IMR-90 (cell line): ENCODE data around the gene MIS18A.

ENCODE experiments used
- POLR2A ChIP-seq: IDR thresholded peaks from 2 replicates; pipeline ENCODE4 v1.6.1; 2012; ENCODE audit warnings: mild to moderate bottlenecking, low read depth, low read length
- TF ChIP-seq, protein P1 (sequence below): conservative IDR thresholded peaks from 2 replicates; pipeline ENCODE4 v1.5.1; 2012; ENCODE audit warnings: mild to moderate bottlenecking, low read depth, low read length, improper control_type of control experiment

DNA sequence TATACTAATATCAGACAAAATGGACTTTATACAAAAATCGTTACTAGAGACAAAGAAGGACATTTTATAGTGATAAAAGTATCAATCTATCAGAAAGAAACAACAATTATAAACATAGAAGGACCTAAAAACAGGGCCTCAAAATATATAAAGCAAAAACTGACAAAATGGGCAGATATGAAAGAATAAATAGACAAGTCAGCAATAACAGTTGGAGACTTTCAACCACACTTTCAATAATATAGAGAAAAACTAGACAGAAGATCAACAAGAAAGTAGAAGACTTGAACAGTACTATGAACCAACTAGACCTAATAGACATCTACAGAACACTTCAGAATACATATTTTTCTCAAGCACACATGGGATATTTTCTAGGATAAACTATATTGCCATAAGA lies 52.4 kb downstream of the MIS18A start:
- TF ChIP-seq, protein P1, sequence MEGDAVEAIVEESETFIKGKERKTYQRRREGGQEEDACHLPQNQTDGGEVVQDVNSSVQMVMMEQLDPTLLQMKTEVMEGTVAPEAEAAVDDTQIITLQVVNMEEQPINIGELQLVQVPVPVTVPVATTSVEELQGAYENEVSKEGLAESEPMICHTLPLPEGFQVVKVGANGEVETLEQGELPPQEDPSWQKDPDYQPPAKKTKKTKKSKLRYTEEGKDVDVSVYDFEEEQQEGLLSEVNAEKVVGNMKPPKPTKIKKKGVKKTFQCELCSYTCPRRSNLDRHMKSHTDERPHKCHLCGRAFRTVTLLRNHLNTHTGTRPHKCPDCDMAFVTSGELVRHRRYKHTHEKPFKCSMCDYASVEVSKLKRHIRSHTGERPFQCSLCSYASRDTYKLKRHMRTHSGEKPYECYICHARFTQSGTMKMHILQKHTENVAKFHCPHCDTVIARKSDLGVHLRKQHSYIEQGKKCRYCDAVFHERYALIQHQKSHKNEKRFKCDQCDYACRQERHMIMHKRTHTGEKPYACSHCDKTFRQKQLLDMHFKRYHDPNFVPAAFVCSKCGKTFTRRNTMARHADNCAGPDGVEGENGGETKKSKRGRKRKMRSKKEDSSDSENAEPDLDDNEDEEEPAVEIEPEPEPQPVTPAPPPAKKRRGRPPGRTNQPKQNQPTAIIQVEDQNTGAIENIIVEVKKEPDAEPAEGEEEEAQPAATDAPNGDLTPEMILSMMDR, result no peak
- no peak for TF ChIP-seq POLR2A
